Measurements from ENCODE around the gene PNPLA6. TPM values are rescaled to one million over a fixed set of nuclear protein-coding genes. Genes with fewer than 3 reads are reported as not detected.

PNPLA6 gene
- total RNA-seq, 1 experiment from 2014 or later = 67.6 TPM

DNA sequence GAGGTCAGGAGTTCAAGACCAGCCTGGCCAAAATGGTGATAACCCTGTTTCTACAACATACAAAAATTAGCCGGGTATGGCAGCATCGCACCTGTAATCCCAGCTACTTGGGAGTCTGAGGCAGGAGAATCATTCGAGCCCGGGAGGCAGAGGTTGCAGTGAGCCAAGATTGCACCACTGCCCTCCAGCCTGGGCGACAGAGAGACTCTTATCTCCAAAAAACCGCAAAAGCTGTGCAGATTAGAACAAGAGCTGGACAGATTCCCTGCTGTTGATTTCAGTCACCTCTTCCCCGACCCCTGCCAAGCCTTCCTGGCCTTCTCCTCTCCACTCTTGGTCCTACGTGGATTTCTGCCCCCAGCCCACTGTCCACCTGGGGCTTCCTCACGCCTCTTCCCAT is 68.4 kb downstream of the PNPLA6 start:
- no peak for DNase-seq
- Mint-ChIP-seq H3K27ac (ENCODE audit: unreplicated experiment) (peak overlapping the region; percentile 2), H3K9me3 (ENCODE audit: unreplicated experiment) (peaks cover 11% of the 10 kb centered on the region), H3K36me3 (ENCODE audit: insufficient read depth, unreplicated experiment) (peaks cover 61% of the 10 kb centered on the region), H3K27me3 (ENCODE audit: insufficient read depth, unreplicated experiment) (no peaks in the 10 kb centered on the region), H3K4me3 (ENCODE audit: unreplicated experiment) (no peak overlapping the region), H3K4me1 (ENCODE audit: low read depth, unreplicated experiment) (no peaks in the 10 kb centered on the region)
- TF ChIP-seq, protein P1, sequence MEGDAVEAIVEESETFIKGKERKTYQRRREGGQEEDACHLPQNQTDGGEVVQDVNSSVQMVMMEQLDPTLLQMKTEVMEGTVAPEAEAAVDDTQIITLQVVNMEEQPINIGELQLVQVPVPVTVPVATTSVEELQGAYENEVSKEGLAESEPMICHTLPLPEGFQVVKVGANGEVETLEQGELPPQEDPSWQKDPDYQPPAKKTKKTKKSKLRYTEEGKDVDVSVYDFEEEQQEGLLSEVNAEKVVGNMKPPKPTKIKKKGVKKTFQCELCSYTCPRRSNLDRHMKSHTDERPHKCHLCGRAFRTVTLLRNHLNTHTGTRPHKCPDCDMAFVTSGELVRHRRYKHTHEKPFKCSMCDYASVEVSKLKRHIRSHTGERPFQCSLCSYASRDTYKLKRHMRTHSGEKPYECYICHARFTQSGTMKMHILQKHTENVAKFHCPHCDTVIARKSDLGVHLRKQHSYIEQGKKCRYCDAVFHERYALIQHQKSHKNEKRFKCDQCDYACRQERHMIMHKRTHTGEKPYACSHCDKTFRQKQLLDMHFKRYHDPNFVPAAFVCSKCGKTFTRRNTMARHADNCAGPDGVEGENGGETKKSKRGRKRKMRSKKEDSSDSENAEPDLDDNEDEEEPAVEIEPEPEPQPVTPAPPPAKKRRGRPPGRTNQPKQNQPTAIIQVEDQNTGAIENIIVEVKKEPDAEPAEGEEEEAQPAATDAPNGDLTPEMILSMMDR (IDR thresholded peaks at IDR 0.05; ENCODE audit: insufficient read depth in 1 of 2, low read depth in 1 of 2, low read length in 1 of 2, severe bottlenecking in 1 of 2, unreplicated experiment in 1 of 2) = no peak
- Histone ChIP-seq H3K36me3 (ENCODE audit: control insufficient read depth, insufficient read depth, low read length) (no peaks in the 10 kb centered on the region; the same call in 1 of the 2 replicates), H3K9me3 (no peaks in the 10 kb centered on the region), H3K4me3 (ENCODE audit: low read depth, low read length) (no peak overlapping the region), H3K4me1 (no peaks in the 10 kb centered on the region), H3K27me3 (replicated peaks; ENCODE audit: control insufficient read depth, insufficient read depth, low read length) (no peaks in the 10 kb centered on the region)
- BruUV-seq (replicated peaks) = no TSS peak
- CTCF ChIA-PET = no interaction called here
- intact Hi-C loops (cut with micrococcal nuclease; ENCODE audit: unreplicated experiment) = no loop called here
- POLR2A ChIA-PET = no interaction called here

DNA sequence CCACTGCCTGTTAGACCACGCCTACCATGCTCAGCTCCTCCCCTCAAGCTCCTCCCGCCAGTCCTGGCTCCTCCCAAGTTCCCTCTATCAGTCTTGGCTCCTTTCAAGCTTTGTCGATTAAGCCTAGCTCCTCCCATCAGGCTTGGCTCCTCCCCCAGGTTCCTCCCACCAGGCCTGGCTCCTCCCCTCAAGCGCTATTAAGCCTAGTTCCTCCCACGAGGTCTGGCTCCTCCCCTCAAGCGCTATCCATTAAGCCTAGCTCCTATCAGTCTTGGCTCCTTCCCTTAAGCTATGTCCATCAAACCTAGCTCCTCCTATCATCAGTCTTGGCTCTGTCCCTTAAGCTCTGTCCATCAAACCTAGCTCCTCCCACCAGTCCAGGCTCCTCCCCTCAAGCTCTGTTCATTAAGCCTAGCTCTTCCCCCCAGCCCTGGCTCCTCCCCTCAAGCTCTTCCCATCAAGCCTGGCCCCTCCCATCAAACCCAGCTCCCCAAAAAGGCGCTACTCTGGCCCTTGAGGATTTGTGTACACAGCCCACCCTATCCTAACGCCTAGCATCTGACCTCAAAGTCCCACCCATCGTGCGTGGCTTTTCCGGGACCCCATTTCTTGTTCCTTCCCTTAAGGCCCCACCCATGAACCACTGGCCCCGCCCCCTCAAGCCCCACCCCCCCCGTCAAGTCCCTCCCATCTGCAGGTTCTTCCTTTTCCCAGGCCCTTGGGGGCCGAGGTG is 70.1 kb downstream of the PNPLA6 start:
- H3K36me3 ChIP-seq (ENCODE audit: control insufficient read depth, insufficient read depth, low read length) = no peaks in the 10 kb centered on the region; the same call in 1 of the 2 replicates
- no peaks in the 10 kb centered on the region for H3K27me3 Mint-ChIP-seq (ENCODE audit: insufficient read depth, unreplicated experiment)

DNA sequence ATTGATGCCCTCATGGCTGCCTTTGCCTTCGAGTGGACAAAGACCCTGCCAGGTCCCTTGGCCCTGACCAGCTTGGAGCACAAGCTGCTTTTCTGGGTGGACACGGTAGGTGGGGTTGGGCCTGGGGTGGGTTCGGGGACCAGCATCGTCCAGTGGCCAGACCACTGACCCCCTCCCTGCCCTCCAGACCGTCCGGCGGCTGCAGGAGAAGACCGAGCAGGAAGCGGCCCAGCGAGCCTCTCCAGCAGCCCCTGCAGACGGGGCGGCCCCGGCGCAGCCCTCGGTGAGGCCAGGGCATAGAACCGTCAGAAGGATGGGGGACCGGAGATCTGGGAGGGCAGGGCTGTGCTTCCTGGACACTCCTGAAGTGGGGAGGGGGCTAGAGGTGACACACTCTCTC is 70.8 kb downstream of the PNPLA6 start:
- Histone ChIP-seq H3K36me3 (ENCODE audit: control insufficient read depth, insufficient read depth, low read length) (no peaks in the 10 kb centered on the region; the same call in none of the 2 replicates), H3K4me3 (ENCODE audit: low read depth, low read length) (no peak overlapping the region), H3K4me1 (no peaks in the 10 kb centered on the region), H3K9me3 (no peaks in the 10 kb centered on the region), H3K27me3 (replicated peaks; ENCODE audit: control insufficient read depth, insufficient read depth, low read length) (no peaks in the 10 kb centered on the region)
- TF ChIP-seq, protein P1 (IDR thresholded peaks at IDR 0.05; ENCODE audit: insufficient read depth in 1 of 2, low read depth in 1 of 2, low read length in 1 of 2, severe bottlenecking in 1 of 2, unreplicated experiment in 1 of 2) = no peak
- H3K27me3 Mint-ChIP-seq (ENCODE audit: insufficient read depth, unreplicated experiment) = no peaks in the 10 kb centered on the region
- no peak overlapping the region for H3K27ac Mint-ChIP-seq (ENCODE audit: unreplicated experiment)
- peaks cover 76% of the 10 kb centered on the region for H3K36me3 Mint-ChIP-seq (ENCODE audit: insufficient read depth, unreplicated experiment)
- BruUV-seq (replicated peaks) = no TSS peak
- POLR2A ChIA-PET = interaction anchor here (1.4 kb wide), 1 partner anchor 23 kb away, joined by 4 read pairs; the partner anchor contains the start of genes PET100 and XAB2
- CTCF ChIA-PET = interaction anchor here (2.0 kb wide), 1 partner anchor 38 kb away, joined by 11 read pairs; no protein-coding TSS in a partner anchor
- H3K9me3 Mint-ChIP-seq (ENCODE audit: unreplicated experiment) = peaks cover 11% of the 10 kb centered on the region
- no peaks in the 10 kb centered on the region for H3K4me1 Mint-ChIP-seq (ENCODE audit: low read depth, unreplicated experiment)
- no peak overlapping the region for H3K4me3 Mint-ChIP-seq (ENCODE audit: unreplicated experiment)
- intact Hi-C loops (cut with micrococcal nuclease; ENCODE audit: unreplicated experiment) = no loop called here
- DNase-seq = no peak

More for the DNA sequence above, 70.1 kb downstream of the PNPLA6 start:
- POLR2A ChIA-PET = interaction anchor here (0.9 to 1.4 kb wide), 3 partner anchors 9 to 24 kb away, joined by 3 to 4 read pairs (median 3); partner anchors contain the start of genes PET100 and XAB2
- no peak overlapping the region for H3K27ac Mint-ChIP-seq (ENCODE audit: unreplicated experiment)
- Histone ChIP-seq H3K27me3 (replicated peaks; ENCODE audit: control insufficient read depth, insufficient read depth, low read length) (no peaks in the 10 kb centered on the region), H3K4me3 (ENCODE audit: low read depth, low read length) (no peak overlapping the region), H3K9me3 (no peaks in the 10 kb centered on the region), H3K4me1 (no peaks in the 10 kb centered on the region)
- H3K4me1 Mint-ChIP-seq (ENCODE audit: low read depth, unreplicated experiment) = no peaks in the 10 kb centered on the region
- peaks cover 75% of the 10 kb centered on the region for H3K36me3 Mint-ChIP-seq (ENCODE audit: insufficient read depth, unreplicated experiment)
- TF ChIP-seq, protein P1 (IDR thresholded peaks at IDR 0.05; ENCODE audit: insufficient read depth in 1 of 2, low read depth in 1 of 2, low read length in 1 of 2, severe bottlenecking in 1 of 2, unreplicated experiment in 1 of 2) = no peak
- intact Hi-C loops (cut with micrococcal nuclease; ENCODE audit: unreplicated experiment) = no loop called here
- no TSS peak for BruUV-seq (replicated peaks)
- CTCF ChIA-PET = interaction anchor here (0.6 to 2.0 kb wide), 3 partner anchors 37 to 503 kb away, joined by 3 to 11 read pairs (median 3); partner anchors contain the start of gene TRAPPC5
- DNase-seq = peak; percentile 60 to 79
- H3K9me3 Mint-ChIP-seq (ENCODE audit: unreplicated experiment) = peaks cover 11% of the 10 kb centered on the region
- H3K4me3 Mint-ChIP-seq (ENCODE audit: unreplicated experiment) = no peak overlapping the region
